BJ (cell line): ENCODE results near the gene SLC4A4. TPM values are rescaled to one million over a fixed set of nuclear protein-coding genes. Genes with fewer than 3 reads are reported as not detected.

Experiments used
- CTCF ChIA-PET: fragments of 350-600 bp; formaldehyde crosslinking; extraction: SDS; loops from one replicate; lab custom pipeline; 2021; ENCODE audit warnings: antibody characterized with exemption, inconsistent platforms; lab: Yijun Ruan, JAX
- POLR2A ChIA-PET: fragments of 300-600 bp; sonication (Branson Sonifier 250); formaldehyde crosslinking; extraction: SDS; loops from one replicate; lab custom pipeline; 2021; ENCODE audit warnings: antibody characterized with exemption; lab: Charles Lee
- DNase-seq: peaks from one replicate; pipeline ENCODE4 v3.0.0-alpha.2; 2011; ENCODE audit warnings: low read depth
- H3K27me3 ChIP-seq: 2 replicates; pipeline ENCODE4 v1.6.0; 2011; ENCODE audit warnings: low read length; ENCODE audit not compliant: control insufficient read depth, insufficient read depth
- H3K36me3 ChIP-seq: 2 replicates; pipeline ENCODE4 v1.5.1; 2011; ENCODE audit warnings: low read length; ENCODE audit not compliant: control insufficient read depth, insufficient read depth
- H3K4me3 ChIP-seq: 2 replicates; pipeline ENCODE4 v1.5.1; 2011; ENCODE audit warnings: low read depth, mild to moderate bottlenecking, control low read depth, low read length
- polyA plus RNA-seq: library from polyadenylated mRNA; depleted of rRNA; stranded (reverse); fragments of >200 nt; gene quantifications from 2 replicates; pipeline ENCODE4 v1.2.3, GENCODE V29; 2011
- TF ChIP-seq, protein P1 (sequence below): IDR thresholded peaks from 2 replicates; pipeline ENCODE4 v1.5.1; 2011; ENCODE audit warnings: low read depth, mild to moderate bottlenecking, control low read depth, inconsistent platforms, low read length, moderate library complexity; ENCODE audit not compliant: insufficient read depth

Gene SLC4A4
- polyA plus RNA-seq, 1 experiment: 1.9 TPM

DNA sequence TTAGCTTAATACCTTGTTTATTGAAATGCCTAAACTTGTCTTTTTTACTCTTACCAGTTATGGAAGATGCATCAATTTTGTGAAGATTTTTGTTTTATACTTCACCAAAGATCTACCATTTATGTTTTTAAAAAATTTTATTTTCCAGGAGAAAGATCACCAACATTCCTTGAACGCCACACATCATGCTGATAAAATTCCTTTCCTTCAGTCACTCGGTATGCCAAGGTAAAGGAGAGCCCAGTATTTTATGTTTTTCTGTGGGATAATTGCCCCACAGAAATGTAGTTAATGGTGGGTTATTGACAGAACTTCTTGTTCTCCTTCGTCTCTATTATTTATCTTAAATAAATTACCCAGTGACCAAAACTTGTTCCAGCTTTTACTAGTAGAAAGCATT lies 228.0 kb downstream of the SLC4A4 start:
- H3K4me3 ChIP-seq: no peak overlapping the region
- H3K36me3 ChIP-seq: no peaks in the 10 kb centered on the region
- CTCF ChIA-PET: interaction anchor here (0.8 kb wide), 1 partner anchor 298 kb away, joined by 3 read pairs; no protein-coding TSS in a partner anchor
- TF ChIP-seq, protein P1, sequence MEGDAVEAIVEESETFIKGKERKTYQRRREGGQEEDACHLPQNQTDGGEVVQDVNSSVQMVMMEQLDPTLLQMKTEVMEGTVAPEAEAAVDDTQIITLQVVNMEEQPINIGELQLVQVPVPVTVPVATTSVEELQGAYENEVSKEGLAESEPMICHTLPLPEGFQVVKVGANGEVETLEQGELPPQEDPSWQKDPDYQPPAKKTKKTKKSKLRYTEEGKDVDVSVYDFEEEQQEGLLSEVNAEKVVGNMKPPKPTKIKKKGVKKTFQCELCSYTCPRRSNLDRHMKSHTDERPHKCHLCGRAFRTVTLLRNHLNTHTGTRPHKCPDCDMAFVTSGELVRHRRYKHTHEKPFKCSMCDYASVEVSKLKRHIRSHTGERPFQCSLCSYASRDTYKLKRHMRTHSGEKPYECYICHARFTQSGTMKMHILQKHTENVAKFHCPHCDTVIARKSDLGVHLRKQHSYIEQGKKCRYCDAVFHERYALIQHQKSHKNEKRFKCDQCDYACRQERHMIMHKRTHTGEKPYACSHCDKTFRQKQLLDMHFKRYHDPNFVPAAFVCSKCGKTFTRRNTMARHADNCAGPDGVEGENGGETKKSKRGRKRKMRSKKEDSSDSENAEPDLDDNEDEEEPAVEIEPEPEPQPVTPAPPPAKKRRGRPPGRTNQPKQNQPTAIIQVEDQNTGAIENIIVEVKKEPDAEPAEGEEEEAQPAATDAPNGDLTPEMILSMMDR: no peak
- no peaks in the 10 kb centered on the region for H3K27me3 ChIP-seq
- DNase-seq: no peak
- POLR2A ChIA-PET: no interaction called here

DNA sequence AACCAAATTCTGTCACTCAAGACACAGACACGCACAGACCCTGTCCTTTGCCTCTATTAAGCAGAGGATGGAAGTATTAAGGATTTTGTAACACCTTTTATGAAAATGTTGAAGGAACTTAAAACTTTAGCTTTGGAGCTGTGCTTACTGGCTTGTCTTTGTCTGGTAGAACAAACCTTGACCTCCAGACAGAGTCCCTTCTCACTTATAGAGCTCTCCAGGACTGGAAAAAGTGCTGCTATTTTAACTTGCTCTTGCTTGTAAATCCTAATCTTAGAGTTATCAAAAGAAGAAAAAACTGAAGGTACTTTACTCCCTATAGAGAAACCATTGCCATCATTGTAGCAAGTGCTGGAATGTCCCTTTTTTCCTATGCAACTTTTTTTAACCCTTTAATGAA lies 229.3 kb downstream of the SLC4A4 start:
- ChIA-PET CTCF (no interaction called here), POLR2A (no interaction called here)
- H3K36me3 ChIP-seq: no peaks in the 10 kb centered on the region
- H3K4me3 ChIP-seq: no peak overlapping the region
- DNase-seq: no peak
- TF ChIP-seq, protein P1: no peak
- no peaks in the 10 kb centered on the region for H3K27me3 ChIP-seq

DNA sequence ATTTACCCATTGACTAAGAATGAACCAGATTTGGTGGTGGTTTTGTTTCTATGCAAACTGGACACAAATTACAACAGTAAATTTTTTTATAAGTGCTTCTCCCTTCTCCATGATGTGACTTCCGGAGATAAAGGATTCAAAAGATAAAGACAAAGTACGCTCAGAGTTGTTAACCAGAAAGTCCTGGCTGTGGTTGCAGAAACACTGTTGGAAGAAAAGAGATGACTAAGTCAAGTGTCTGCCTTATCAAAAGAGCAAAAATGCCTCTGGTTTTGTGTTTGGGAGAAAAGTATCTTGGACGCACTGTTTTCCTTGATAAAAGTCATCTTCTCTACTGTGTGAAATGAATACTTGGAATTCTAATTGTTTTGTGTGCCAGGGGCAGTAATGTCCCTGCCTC lies 231.7 kb downstream of the SLC4A4 start:
- no peaks in the 10 kb centered on the region for H3K36me3 ChIP-seq
- no peaks in the 10 kb centered on the region for H3K27me3 ChIP-seq
- H3K4me3 ChIP-seq: no peak overlapping the region
- no peak for DNase-seq
- TF ChIP-seq, protein P1: no peak
- ChIA-PET POLR2A (no interaction called here), CTCF (no interaction called here)

DNA sequence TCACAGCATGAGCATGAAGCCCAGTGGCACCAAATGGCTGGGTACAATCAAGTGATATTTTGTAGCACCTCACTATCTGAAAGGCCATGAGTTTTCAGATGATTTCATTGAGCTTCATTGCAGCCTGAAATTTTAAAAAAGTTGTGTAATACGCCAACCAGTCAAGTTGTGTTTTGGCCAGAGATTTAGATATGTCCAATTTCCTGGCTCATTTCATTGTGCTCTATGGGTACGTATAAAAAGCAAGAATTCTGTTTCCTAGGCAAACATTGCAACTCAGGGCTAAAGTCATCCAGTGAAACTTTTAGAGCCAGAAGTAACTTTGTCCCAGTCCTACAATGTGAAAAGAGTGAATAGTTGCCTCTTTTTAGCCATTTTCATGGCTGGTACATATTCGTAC lies 232.5 kb downstream of the SLC4A4 start:
- TF ChIP-seq, protein P1: no peak
- Histone ChIP-seq H3K27me3 (no peaks in the 10 kb centered on the region), H3K4me3 (no peak overlapping the region), H3K36me3 (no peaks in the 10 kb centered on the region)
- ChIA-PET POLR2A (no interaction called here), CTCF (no interaction called here)
- no peak for DNase-seq

DNA sequence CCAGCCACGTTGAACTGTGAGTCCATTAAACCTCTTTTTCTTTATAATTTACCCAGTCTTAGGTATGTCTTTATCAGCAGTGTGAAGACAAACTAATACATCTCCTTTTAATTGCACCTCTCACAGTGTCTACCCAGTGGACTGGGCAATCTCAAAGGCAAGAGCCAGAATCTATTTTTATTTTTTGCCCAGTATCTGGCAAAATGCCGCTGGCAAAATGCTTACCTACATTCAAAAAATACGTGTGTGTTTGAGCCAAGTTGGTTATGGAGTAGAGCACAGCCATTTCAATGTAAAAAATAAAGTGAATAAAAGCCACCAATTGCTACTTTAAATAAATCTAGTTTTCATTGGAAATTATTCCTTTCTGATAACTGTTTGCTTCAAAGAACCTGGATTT lies 245.2 kb downstream of the SLC4A4 start:
- Histone ChIP-seq H3K27me3 (no peaks in the 10 kb centered on the region), H3K4me3 (no peak overlapping the region), H3K36me3 (no peaks in the 10 kb centered on the region)
- TF ChIP-seq, protein P1: no peak
- ChIA-PET CTCF (no interaction called here), POLR2A (no interaction called here)
- DNase-seq: no peak
